ENCODE measurements around the gene IRF3. TPM values are rescaled to one million over a fixed set of nuclear protein-coding genes. Genes with fewer than 3 reads are reported as not detected.

Gene IRF3
- total RNA-seq, 1 donor from 2014 or later = 29.5 TPM

DNA sequence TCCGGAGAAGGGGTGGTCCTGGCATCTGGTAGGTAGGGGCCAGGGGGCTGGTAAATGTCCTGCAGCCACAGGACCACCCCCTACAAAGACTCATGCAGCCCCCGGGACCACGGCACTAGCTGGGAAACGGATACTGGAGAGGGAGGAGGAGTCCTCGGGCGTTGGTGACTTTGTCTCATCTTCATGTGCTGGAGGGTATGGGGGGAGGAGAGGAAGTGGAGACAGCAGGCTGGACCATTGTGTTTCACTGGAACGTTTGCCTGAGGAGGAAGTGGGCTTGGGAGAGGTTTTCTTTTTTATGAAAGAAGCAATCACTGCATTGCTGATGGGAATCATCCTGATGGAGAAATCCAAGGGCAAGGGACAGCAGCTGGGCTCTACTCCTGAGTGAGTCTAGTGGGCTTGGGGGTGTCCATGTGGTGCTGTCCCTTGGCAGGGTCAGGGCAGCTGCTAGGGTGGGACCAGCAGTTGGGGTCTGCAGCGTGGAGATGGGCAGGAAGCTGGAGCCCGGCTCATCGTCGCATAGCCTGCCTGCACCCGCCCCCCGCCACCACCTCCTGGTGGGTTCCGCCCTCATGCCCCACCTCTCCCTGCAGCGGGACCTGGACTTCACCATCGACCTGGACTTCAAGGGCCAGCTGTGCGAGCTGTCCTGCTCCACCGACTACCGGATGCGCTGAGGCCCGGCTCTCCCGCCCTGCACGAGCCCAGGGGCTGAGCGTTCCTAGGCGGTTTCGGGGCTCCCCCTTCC is 22.1 kb upstream of the IRF3 start:
- no peak overlapping the region for H3K4me3 ChIP-seq
- no peak overlapping the region for H3K27ac Mint-ChIP-seq
- peaks cover 73% of the 10 kb centered on the region for H3F3A ChIP-seq (ENCODE audit: low read depth)
- TF ChIP-seq EZH2phosphoT487 (IDR thresholded peaks at IDR 0.05) (no peak), CTCF (IDR thresholded peaks at IDR 0.05) (no peak)
- H3K27ac ChIP-seq = no peak overlapping the region
- no peaks in the 10 kb centered on the region for H3K9me3 ChIP-seq (ENCODE audit: low read depth)
- H3K9ac ChIP-seq = no peak overlapping the region
- peaks cover 67% of the 10 kb centered on the region for H4K20me1 ChIP-seq (ENCODE audit: low read depth)
- peaks cover 15% of the 10 kb centered on the region for H3K36me3 Mint-ChIP-seq
- no peak overlapping the region for H2AFZ ChIP-seq (replicated peaks)
- DNase-seq (ENCODE audit: low spot score) = no peak
- peaks cover 12% of the 10 kb centered on the region for H3K27me3 Mint-ChIP-seq (ENCODE audit: insufficient read depth, low read depth)
- H3K79me2 ChIP-seq (ENCODE audit: low read depth) = peaks cover 49% of the 10 kb centered on the region
- H3K4me1 Mint-ChIP-seq = peaks cover 36% of the 10 kb centered on the region
- H3K27me3 ChIP-seq = no peaks in the 10 kb centered on the region
- H3K36me3 ChIP-seq = no peaks in the 10 kb centered on the region
- no peak overlapping the region for H3K4me2 ChIP-seq
- H3K4me3 Mint-ChIP-seq = peak overlapping the region; percentile 74
- peaks cover 14% of the 10 kb centered on the region for H3K4me1 ChIP-seq
- H3K9me3 Mint-ChIP-seq = no peaks in the 10 kb centered on the region

- Histone ChIP-seq H2AFZ (replicated peaks) (no peak overlapping the region), H4K20me1 (ENCODE audit: low read depth) (peaks cover 73% of the 10 kb centered on the region), H3F3A (ENCODE audit: low read depth) (peaks cover 79% of the 10 kb centered on the region), H3K4me1 (peaks cover 14% of the 10 kb centered on the region), H3K4me2 (no peak overlapping the region), H3K4me3 (no peak overlapping the region), H3K9me3 (ENCODE audit: low read depth) (no peaks in the 10 kb centered on the region), H3K9ac (no peak overlapping the region), H3K27me3 (no peaks in the 10 kb centered on the region), H3K36me3 (no peaks in the 10 kb centered on the region), H3K27ac (no peak overlapping the region), H3K79me2 (ENCODE audit: low read depth) (peaks cover 49% of the 10 kb centered on the region)
- Mint-ChIP-seq H3K27me3 (ENCODE audit: insufficient read depth, low read depth) (peaks cover 10% of the 10 kb centered on the region), H3K9me3 (no peaks in the 10 kb centered on the region), H3K27ac (no peak overlapping the region), H3K4me3 (no peak overlapping the region), H3K36me3 (peaks cover 18% of the 10 kb centered on the region), H3K4me1 (peaks cover 30% of the 10 kb centered on the region)
- TF ChIP-seq EZH2phosphoT487 (IDR thresholded peaks at IDR 0.05) = no peak
- no peak for TF ChIP-seq CTCF (IDR thresholded peaks at IDR 0.05)
- no peak for TF ChIP-seq EZH2 (IDR thresholded peaks at IDR 0.05)
- no peak for DNase-seq (ENCODE audit: low spot score)
Observed at GRCh38 chr19:49687150-49687549, 21.5 kb upstream of the IRF3 start.

- Histone ChIP-seq H3K79me2 (ENCODE audit: low read depth) (peaks cover 49% of the 10 kb centered on the region), H3F3A (ENCODE audit: low read depth) (peaks cover 82% of the 10 kb centered on the region), H3K36me3 (no peaks in the 10 kb centered on the region), H3K9ac (no peak overlapping the region), H3K4me1 (peaks cover 14% of the 10 kb centered on the region), H3K4me3 (no peak overlapping the region), H4K20me1 (ENCODE audit: low read depth) (peaks cover 79% of the 10 kb centered on the region), H3K27me3 (no peaks in the 10 kb centered on the region), H3K9me3 (ENCODE audit: low read depth) (no peaks in the 10 kb centered on the region), H2AFZ (replicated peaks) (no peak overlapping the region), H3K4me2 (no peak overlapping the region), H3K27ac (no peak overlapping the region)
- H3K27me3 Mint-ChIP-seq (ENCODE audit: insufficient read depth, low read depth) = peaks cover 10% of the 10 kb centered on the region
- H3K27ac Mint-ChIP-seq = no peak overlapping the region
- peaks cover 29% of the 10 kb centered on the region for H3K4me1 Mint-ChIP-seq
- no peaks in the 10 kb centered on the region for H3K9me3 Mint-ChIP-seq
- H3K4me3 Mint-ChIP-seq = no peak overlapping the region
- DNase-seq (ENCODE audit: low spot score) = no peak
- TF ChIP-seq CTCF (IDR thresholded peaks at IDR 0.05) (no peak), EZH2 (IDR thresholded peaks at IDR 0.05) (no peak), EZH2phosphoT487 (IDR thresholded peaks at IDR 0.05) (no peak)
- peaks cover 18% of the 10 kb centered on the region for H3K36me3 Mint-ChIP-seq
Observed at GRCh38 chr19:49686503-49687088, 20.9 kb upstream of the IRF3 start.
